VCaP (cell line): ENCODE measurements around the gene GPR157.

Experiments used
- H3K27ac ChIP-seq: fragments of 450-650 bp; 2 replicates; pipeline ENCODE4 v1.5.1; 2017
- CTCF ChIP-seq: fragments of 450-650 bp; conservative IDR thresholded peaks from 2 replicates; pipeline ENCODE4 v1.5.1; 2017; ENCODE audit warnings: mild to moderate bottlenecking, moderate library complexity

GPR157 gene

GRCh38 chr1:9153152-9153551, 24.2 kb upstream of the GPR157 start:
- no peak for TF ChIP-seq CTCF
- H3K27ac ChIP-seq: no peak overlapping the region

GRCh38 chr1:9152535-9152934, 23.6 kb upstream of the GPR157 start:
- no peak overlapping the region for H3K27ac ChIP-seq
- TF ChIP-seq CTCF: no peak

- TF ChIP-seq CTCF: no peak
- no peak overlapping the region for H3K27ac ChIP-seq
Observed at GRCh38 chr1:9151328-9151860, 22.5 kb upstream of the GPR157 start.

- no peak overlapping the region for H3K27ac ChIP-seq
- no peak for TF ChIP-seq CTCF
Observed at GRCh38 chr1:9150582-9151327, 21.9 kb upstream of the GPR157 start.

- no peak for TF ChIP-seq CTCF
- H3K27ac ChIP-seq: no peak overlapping the region
Observed at GRCh38 chr1:9149837-9150581, 21.1 kb upstream of the GPR157 start.

- no peak for TF ChIP-seq CTCF
- H3K27ac ChIP-seq: no peak overlapping the region
Observed at GRCh38 chr1:9149151-9149550, 20.2 kb upstream of the GPR157 start.

GRCh38 chr1:9146156-9146555, 17.3 kb upstream of the GPR157 start:
- no peak overlapping the region for H3K27ac ChIP-seq
- TF ChIP-seq CTCF: no peak
